B cell (primary cell): ENCODE data around the gene COLEC12.

Source experiments
- CTCF ChIP-seq: fragments of 200-600 bp; IDR thresholded peaks from one replicate; pipeline ENCODE4 v1.8.0; 2022; ENCODE audit warnings: antibody characterized with exemption, mild to moderate bottlenecking
- EZH2 ChIP-seq: IDR thresholded peaks from 2 replicates; pipeline ENCODE4 v1.6.1; 2012; ENCODE audit warnings: borderline replicate concordance, low read depth, mild to moderate bottlenecking, moderate library complexity, low read length; ENCODE audit not compliant: insufficient read depth, poor library complexity, severe bottlenecking

DNA sequence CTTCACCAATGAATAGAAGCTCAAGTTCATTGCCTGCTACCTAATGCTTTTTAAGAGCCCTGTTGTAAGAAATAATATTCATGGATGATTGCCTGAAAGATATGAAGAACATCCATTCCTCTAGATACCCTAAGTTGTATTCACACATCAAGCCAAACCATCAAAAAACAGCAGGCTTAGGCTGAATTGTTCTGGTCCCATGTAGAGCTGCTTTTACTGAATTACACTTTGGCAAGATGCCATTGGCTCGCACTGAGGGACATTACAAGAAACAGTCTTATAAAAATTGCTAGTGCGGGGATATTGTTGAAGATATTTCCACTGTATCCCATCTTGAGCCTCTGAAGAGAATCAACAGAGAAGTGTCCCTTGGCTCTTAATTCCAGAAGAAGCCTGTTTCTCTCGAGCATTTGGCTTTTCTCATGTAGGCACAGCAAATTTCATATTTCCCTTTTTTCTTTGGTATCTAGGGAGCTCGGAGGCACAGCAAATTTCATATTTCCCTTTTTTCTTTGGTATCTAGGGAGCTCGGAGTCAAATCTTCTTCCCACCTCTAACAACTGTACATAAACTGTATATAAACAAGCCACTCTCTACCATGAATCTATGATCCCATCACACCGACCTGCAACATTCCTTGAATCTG is 107.5 kb downstream of the COLEC12 start:
- TF ChIP-seq CTCF = no peak
- no peak for TF ChIP-seq EZH2
